ENCODE data around the gene ASPSCR1. TPM values are rescaled to one million over a fixed set of nuclear protein-coding genes. Genes with fewer than 3 reads are reported as not detected.

Gene ASPSCR1
- total and polyA plus RNA-seq, 2 of the 13 experiments (the other 11 are each of a cell fraction or from before 2014, with no cell fraction given) = 274 to 314 TPM

- TF ChIP-seq, protein P1, sequence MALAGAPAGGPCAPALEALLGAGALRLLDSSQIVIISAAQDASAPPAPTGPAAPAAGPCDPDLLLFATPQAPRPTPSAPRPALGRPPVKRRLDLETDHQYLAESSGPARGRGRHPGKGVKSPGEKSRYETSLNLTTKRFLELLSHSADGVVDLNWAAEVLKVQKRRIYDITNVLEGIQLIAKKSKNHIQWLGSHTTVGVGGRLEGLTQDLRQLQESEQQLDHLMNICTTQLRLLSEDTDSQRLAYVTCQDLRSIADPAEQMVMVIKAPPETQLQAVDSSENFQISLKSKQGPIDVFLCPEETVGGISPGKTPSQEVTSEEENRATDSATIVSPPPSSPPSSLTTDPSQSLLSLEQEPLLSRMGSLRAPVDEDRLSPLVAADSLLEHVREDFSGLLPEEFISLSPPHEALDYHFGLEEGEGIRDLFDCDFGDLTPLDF (CRISPR knock-in tag; IDR thresholded peaks at IDR 0.05) = no peak
- TF ChIP-seq REXO4 (CRISPR knock-in tag; IDR thresholded peaks at IDR 0.05; ENCODE audit: borderline replicate concordance) (no peak), KDM5A (IDR thresholded peaks at IDR 0.05; ENCODE audit: borderline replicate concordance, low read length) (no peak), MAX (IDR thresholded peaks at IDR 0.05) (no peak), CBFB (CRISPR knock-in tag; IDR thresholded peaks at IDR 0.05) (no peak), MED8 (CRISPR knock-in tag; IDR thresholded peaks at IDR 0.05; ENCODE audit: insufficient replicate concordance) (no peak), ZNF577 (CRISPR knock-in tag; IDR thresholded peaks at IDR 0.05; ENCODE audit: borderline replicate concordance, low read depth) (no peak), ZNF329 (CRISPR knock-in tag; IDR thresholded peaks at IDR 0.05; ENCODE audit: low read depth) (no peak), ZNF670 (CRISPR knock-in tag; IDR thresholded peaks at IDR 0.05; ENCODE audit: borderline replicate concordance) (no peak), HOXA9 (CRISPR knock-in tag; IDR thresholded peaks at IDR 0.05; ENCODE audit: borderline replicate concordance) (no peak), AGO1 (IDR thresholded peaks at IDR 0.05; ENCODE audit: low read depth, low read length, poor library complexity, severe bottlenecking) (no peak), ZNF432 (CRISPR knock-in tag; IDR thresholded peaks at IDR 0.05; ENCODE audit: borderline replicate concordance) (no peak), HINFP (CRISPR knock-in tag; IDR thresholded peaks at IDR 0.05; ENCODE audit: low read depth) (no peak)
- TF ChIP-seq, protein P2, sequence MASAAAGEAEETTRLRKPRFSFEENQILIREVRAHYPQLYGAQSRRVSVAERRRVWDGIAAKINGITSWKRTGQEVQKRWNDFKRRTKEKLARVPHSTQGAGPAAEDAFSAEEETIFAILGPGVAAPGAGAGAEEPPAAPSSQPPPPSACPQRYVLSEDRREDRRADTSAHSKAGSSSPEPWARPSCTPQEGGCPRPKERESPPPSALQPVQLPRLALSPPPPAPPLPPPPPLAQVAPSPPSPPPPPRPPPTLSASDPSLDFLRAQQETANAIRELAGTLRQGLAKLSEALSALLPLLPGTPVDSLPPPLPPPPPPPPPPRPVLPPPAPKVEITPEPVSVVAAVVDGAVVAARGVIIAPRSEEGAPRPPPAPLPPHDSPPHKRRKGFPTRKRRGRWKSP (CRISPR knock-in tag; IDR thresholded peaks at IDR 0.05) = no peak
- TF ChIP-seq, protein P3, sequence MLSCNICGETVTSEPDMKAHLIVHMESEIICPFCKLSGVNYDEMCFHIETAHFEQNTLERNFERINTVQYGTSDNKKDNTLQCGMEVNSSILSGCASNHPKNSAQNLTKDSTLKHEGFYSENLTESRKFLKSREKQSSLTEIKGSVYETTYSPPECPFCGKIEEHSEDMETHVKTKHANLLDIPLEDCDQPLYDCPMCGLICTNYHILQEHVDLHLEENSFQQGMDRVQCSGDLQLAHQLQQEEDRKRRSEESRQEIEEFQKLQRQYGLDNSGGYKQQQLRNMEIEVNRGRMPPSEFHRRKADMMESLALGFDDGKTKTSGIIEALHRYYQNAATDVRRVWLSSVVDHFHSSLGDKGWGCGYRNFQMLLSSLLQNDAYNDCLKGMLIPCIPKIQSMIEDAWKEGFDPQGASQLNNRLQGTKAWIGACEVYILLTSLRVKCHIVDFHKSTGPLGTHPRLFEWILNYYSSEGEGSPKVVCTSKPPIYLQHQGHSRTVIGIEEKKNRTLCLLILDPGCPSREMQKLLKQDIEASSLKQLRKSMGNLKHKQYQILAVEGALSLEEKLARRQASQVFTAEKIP (CRISPR knock-in tag; IDR thresholded peaks at IDR 0.05; ENCODE audit: borderline replicate concordance) = no peak
- TF ChIP-seq, protein P4, sequence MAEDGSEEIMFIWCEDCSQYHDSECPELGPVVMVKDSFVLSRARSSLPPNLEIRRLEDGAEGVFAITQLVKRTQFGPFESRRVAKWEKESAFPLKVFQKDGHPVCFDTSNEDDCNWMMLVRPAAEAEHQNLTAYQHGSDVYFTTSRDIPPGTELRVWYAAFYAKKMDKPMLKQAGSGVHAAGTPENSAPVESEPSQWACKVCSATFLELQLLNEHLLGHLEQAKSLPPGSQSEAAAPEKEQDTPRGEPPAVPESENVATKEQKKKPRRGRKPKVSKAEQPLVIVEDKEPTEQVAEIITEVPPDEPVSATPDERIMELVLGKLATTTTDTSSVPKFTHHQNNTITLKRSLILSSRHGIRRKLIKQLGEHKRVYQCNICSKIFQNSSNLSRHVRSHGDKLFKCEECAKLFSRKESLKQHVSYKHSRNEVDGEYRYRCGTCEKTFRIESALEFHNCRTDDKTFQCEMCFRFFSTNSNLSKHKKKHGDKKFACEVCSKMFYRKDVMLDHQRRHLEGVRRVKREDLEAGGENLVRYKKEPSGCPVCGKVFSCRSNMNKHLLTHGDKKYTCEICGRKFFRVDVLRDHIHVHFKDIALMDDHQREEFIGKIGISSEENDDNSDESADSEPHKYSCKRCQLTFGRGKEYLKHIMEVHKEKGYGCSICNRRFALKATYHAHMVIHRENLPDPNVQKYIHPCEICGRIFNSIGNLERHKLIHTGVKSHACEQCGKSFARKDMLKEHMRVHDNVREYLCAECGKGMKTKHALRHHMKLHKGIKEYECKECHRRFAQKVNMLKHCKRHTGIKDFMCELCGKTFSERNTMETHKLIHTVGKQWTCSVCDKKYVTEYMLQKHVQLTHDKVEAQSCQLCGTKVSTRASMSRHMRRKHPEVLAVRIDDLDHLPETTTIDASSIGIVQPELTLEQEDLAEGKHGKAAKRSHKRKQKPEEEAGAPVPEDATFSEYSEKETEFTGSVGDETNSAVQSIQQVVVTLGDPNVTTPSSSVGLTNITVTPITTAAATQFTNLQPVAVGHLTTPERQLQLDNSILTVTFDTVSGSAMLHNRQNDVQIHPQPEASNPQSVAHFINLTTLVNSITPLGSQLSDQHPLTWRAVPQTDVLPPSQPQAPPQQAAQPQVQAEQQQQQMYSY (CRISPR knock-in tag; IDR thresholded peaks at IDR 0.05) = no peak
- TF ChIP-seq, protein P5, sequence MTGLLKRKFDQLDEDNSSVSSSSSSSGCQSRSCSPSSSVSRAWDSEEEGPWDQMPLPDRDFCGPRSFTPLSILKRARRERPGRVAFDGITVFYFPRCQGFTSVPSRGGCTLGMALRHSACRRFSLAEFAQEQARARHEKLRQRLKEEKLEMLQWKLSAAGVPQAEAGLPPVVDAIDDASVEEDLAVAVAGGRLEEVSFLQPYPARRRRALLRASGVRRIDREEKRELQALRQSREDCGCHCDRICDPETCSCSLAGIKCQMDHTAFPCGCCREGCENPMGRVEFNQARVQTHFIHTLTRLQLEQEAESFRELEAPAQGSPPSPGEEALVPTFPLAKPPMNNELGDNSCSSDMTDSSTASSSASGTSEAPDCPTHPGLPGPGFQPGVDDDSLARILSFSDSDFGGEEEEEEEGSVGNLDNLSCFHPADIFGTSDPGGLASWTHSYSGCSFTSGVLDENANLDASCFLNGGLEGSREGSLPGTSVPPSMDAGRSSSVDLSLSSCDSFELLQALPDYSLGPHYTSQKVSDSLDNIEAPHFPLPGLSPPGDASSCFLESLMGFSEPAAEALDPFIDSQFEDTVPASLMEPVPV (CRISPR knock-in tag; IDR thresholded peaks at IDR 0.05) = no peak
Measured at GRCh38 chr17:82001571-82002056, 24.2 kb downstream of the ASPSCR1 start (continued).
